Ascending aorta (tissue), 2 donors: Measurements from ENCODE around the gene SYNPO2. TPM values are rescaled to one million over a fixed set of nuclear protein-coding genes. Genes with fewer than 3 reads are reported as not detected.

Experiments
- DNase-seq, 2 donors: peaks; one replicate each; pipeline ENCODE4 v3.0.0-alpha.2; 2019; ENCODE audit warnings: low spot score in 2 of 2
- H3K27ac ChIP-seq, 2 donors: fragments of 200-600 bp; sonication (generic); one replicate each; pipeline ENCODE4 v1.5.1; 2016 to 2017; ENCODE audit warnings: mild to moderate bottlenecking in 1 of 2
- H3K27me3 ChIP-seq: fragments of 200-600 bp; sonication (generic); one replicate; pipeline ENCODE4 v1.5.1; 2017
- H3K36me3 ChIP-seq, 2 donors: fragments of 200-600 bp; sonication (generic); one replicate each; pipeline ENCODE4 v1.5.1; 2016
- H3K4me1 ChIP-seq, 2 donors: fragments of 200-600 bp; sonication (generic); one replicate each; pipeline ENCODE4 v1.5.1; 2016 to 2017; ENCODE audit warnings: mild to moderate bottlenecking in 1 of 2
- H3K4me3 ChIP-seq, 2 donors: fragments of 200-600 bp; sonication (generic); one replicate each; pipeline ENCODE4 v1.5.1; 2016 to 2017; ENCODE audit warnings: mild to moderate bottlenecking in 1 of 2
- H3K9me3 ChIP-seq, 2 donors: fragments of 200-600 bp; sonication (generic); one replicate each; pipeline ENCODE4 v1.5.1; 2016
- intact Hi-C: fragments of 100-400 bp; cut with DNase I; formaldehyde crosslinking; loops from one replicate; pipeline ENCODE4 v1.15.1; 2023
- total RNA-seq: library from RNA; depleted of rRNA; stranded (reverse); fragments of >200 nt; gene quantifications from one replicate; pipeline ENCODE4 v1.1.0, GENCODE V29; 2016
- TF ChIP-seq, protein P1 (sequence below), 3 experiments: fragments of 200-600 bp in 2 of 3; fragments of 450-650 bp in 1 of 3; sonication (generic) in 2 of 3; IDR thresholded peaks; one replicate each; pipeline ENCODE4 v1.5.1; 2016 to 2019; ENCODE audit warnings: antibody characterized with exemption in 3 of 3, mild to moderate bottlenecking in 1 of 3, moderate library complexity in 1 of 3

The SYNPO2 gene
- total RNA-seq, 1 donor from 2014 or later: 178 TPM

DNA sequence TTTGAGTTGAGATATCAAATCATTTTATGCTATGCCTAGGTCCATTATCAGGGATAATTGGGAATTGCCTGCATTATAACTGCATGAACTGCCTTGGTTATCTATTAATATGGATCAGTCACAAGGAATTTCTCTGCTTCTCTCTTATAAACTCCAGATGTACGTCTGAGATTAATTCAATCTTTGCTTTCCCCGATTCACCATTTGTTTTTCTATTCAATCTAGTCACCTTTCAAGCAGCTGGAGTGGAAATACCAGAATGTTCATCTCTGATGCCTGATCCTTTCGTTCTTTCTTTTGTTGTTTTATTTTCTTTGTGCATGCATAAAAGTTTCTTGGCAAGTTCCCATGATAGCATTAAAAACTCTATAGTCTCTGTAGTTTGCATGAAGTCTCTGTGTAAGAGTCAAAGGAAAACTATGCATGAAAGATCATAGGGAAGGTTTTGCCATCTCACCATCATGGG is 22.6 kb downstream of the SYNPO2 start:
- intact Hi-C loops: no loop called here
- H3K9me3 ChIP-seq: no peaks in the 10 kb centered on the region
- H3K27me3 ChIP-seq: no peaks in the 10 kb centered on the region
- H3K27ac ChIP-seq: peak overlapping the region; percentile 50 to 65
- H3K4me1 ChIP-seq: peaks cover 0 to 35% of the 10 kb centered on the region in 2 donors
- no peak for DNase-seq
- no peaks in the 10 kb centered on the region for H3K36me3 ChIP-seq
- TF ChIP-seq, protein P1, sequence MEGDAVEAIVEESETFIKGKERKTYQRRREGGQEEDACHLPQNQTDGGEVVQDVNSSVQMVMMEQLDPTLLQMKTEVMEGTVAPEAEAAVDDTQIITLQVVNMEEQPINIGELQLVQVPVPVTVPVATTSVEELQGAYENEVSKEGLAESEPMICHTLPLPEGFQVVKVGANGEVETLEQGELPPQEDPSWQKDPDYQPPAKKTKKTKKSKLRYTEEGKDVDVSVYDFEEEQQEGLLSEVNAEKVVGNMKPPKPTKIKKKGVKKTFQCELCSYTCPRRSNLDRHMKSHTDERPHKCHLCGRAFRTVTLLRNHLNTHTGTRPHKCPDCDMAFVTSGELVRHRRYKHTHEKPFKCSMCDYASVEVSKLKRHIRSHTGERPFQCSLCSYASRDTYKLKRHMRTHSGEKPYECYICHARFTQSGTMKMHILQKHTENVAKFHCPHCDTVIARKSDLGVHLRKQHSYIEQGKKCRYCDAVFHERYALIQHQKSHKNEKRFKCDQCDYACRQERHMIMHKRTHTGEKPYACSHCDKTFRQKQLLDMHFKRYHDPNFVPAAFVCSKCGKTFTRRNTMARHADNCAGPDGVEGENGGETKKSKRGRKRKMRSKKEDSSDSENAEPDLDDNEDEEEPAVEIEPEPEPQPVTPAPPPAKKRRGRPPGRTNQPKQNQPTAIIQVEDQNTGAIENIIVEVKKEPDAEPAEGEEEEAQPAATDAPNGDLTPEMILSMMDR (IDR thresholded peaks at IDR 0.05): no peak
- H3K4me3 ChIP-seq: peak overlapping the region in 1 of 2 donors; percentile 14

DNA sequence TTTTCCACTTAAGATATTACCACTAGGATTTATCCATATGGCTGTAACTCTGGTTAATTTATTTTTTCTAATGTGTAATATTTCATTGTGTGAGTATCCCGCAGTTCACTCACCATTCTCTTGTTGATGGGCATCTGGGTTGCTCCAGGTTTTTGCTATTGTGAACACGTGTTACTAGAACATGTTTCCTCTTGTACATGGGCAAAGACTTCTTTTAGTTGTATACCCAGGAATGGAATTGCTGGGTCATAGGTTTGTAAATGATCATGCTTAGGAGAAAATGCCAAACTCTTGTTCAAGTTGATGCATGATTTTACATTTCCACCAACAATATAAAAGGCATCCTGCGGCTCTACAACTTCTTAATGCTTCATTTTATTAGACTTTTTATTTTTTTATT is 26.8 kb downstream of the SYNPO2 start:
- TF ChIP-seq, protein P1 (IDR thresholded peaks at IDR 0.05): no peak
- DNase-seq: no peak
- no peaks in the 10 kb centered on the region for H3K9me3 ChIP-seq
- H3K27me3 ChIP-seq: no peaks in the 10 kb centered on the region
- H3K4me3 ChIP-seq: no peak overlapping the region
- peaks cover 6 to 44% of the 10 kb centered on the region in 2 donors for H3K4me1 ChIP-seq
- H3K27ac ChIP-seq: peak overlapping the region; percentile 72 to 78
- no peaks in the 10 kb centered on the region for H3K36me3 ChIP-seq
- intact Hi-C loops: no loop called here

DNA sequence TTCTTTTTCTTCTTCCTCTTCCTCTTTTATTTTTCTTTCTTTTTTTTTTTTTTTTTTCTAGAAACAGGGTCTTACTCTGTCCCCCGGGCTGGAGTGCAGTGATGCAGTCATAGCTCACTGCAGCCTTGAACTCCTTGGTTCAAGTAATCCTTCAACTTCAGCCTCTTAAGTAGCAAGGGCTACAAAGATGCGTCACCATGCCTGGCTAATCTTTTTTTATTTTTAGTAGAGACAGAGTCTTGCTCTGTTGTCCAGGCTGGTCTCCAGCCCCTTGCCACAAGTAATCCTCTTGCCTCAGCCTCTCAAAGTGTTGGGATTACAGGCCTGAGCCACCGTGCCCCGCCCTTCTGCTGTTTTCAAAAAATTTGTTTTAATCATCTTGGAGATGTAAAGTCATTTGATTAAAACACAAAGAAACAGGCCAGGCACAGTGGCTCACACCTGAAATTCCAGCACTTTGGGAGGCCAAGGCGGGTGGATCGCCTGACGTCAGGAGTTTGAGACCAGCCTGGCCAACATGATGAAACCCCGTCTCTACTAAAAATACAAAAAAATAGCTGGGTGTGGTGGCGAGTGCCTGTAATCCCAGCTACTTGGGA is 28.1 kb downstream of the SYNPO2 start:
- TF ChIP-seq, protein P1 (IDR thresholded peaks at IDR 0.05): no peak
- DNase-seq: no peak
- no peaks in the 10 kb centered on the region for H3K27me3 ChIP-seq
- H3K4me1 ChIP-seq: peaks cover 11 to 47% of the 10 kb centered on the region in 2 donors
- H3K4me3 ChIP-seq: no peak overlapping the region
- H3K36me3 ChIP-seq: no peaks in the 10 kb centered on the region
- H3K27ac ChIP-seq: peak overlapping the region; percentile 72 to 78
- intact Hi-C loops: loop anchor here (2.0 kb wide), 1 partner anchor 14 kb away; no protein-coding TSS in a partner anchor
- no peaks in the 10 kb centered on the region for H3K9me3 ChIP-seq

DNA sequence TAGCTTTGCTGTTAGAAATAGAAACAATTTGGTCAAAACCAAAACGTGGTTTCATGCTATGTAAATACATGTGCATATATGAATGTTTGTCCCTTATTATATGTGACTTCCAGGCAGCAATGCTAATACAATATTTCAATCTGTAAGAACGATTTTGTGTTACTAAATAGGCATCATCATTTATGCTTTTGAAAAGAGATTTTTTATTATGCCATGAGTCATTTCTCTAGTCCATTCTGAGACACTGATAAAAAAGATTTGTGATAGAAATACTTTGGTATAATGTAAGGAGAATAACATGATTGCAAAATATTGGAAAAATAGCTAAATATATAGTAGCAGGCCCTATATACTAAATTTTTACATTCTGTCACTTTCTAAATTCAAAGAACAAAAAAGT is 28.9 kb downstream of the SYNPO2 start:
- TF ChIP-seq, protein P1 (IDR thresholded peaks at IDR 0.05): no peak
- intact Hi-C loops: loop anchor here (2.0 kb wide), 1 partner anchor 15 kb away; no protein-coding TSS in a partner anchor
- Histone ChIP-seq H3K4me1 (peaks cover 11 to 52% of the 10 kb centered on the region in 2 donors), H3K36me3 (no peaks in the 10 kb centered on the region), H3K27ac (peak overlapping the region; percentile 72 to 78), H3K27me3 (no peaks in the 10 kb centered on the region), H3K9me3 (no peaks in the 10 kb centered on the region), H3K4me3 (peak overlapping the region in 1 of 2 donors; percentile 15)
- no peak for DNase-seq

DNA sequence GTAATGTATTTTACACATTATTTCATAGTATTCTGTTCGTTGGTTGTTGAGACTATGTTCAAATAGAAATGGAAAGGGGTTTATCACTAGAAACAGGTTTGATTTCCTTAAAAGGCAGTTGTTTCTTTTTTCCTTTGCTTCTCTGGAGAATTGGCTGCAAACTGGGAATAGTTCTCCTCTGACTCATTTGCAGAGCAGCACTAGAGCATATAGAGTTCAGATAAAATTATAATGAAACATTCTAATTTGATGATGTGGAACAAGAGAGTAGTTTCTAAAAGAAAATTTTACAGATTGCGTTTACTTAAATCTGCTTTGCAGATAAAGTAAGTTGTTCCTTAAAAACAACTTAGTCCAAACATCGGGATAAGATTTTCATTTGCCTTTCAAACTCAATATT is 29.7 kb downstream of the SYNPO2 start:
- no peaks in the 10 kb centered on the region for H3K9me3 ChIP-seq
- peaks cover 11 to 57% of the 10 kb centered on the region in 2 donors for H3K4me1 ChIP-seq
- TF ChIP-seq, protein P1 (IDR thresholded peaks at IDR 0.05): no peak
- no peak for DNase-seq
- no peaks in the 10 kb centered on the region for H3K27me3 ChIP-seq
- H3K36me3 ChIP-seq: no peaks in the 10 kb centered on the region
- peak overlapping the region; percentile 15 to 20 for H3K4me3 ChIP-seq
- intact Hi-C loops: no loop called here
- H3K27ac ChIP-seq: peak overlapping the region; percentile 72 to 78
